GM21360 (cell line): ENCODE data around the gene TEX47.

Experiments used
- ATAC-seq: cut with Tn5 transposase; IDR thresholded peaks from one replicate; pipeline ENCODE4 v1.9.1; 2021; ENCODE audit warnings: mild to moderate bottlenecking, moderate library complexity; ENCODE audit not compliant: unreplicated experiment

Gene TEX47

GRCh38 chr7:88795553-88795952 lies at the start of gene TEX47:
Gene TEX47, minus strand, starts transcription at chr7:88795737. Its CDS starts 795 bp downstream, at chr7:88794942.
- ATAC-seq = no peak

GRCh38 chr7:88845091-88845490 lies 49.6 kb upstream of the TEX47 start:
- ATAC-seq = no peak

- ATAC-seq = no peak
These were observed 46.7 kb upstream of the TEX47 start for GRCh38 chr7:88842201-88842600.

DNA sequence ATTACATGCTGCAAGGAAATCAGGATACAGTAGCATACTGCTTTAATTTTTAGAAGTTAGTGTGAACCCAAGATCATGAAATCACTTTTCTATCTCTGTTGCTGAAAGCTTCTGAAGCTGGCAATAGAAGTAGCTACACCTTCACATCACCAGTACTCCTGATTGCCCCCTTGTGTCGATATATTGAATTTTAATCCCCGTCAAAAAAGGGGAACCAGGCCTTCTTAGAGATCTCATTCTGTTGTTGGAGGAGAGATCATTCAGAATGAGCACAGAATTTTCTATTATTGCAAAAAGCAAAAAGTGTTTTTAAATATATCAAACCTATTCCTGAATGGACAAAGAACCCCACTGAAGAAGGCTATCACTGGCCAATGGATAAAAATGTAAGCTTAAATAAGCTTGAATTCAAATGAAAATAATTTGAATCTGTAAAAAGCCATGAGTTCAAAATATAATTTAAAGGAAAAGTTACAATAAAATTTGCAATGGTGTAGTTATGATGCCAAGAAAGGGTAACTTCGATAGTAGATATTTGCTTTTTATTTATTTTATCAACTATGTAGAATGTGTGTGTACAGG lies 39.7 kb upstream of the TEX47 start:
- ATAC-seq = peak; percentile 93

- ATAC-seq = no peak
These were observed 30.7 kb upstream of the TEX47 start for GRCh38 chr7:88826222-88826621.

DNA sequence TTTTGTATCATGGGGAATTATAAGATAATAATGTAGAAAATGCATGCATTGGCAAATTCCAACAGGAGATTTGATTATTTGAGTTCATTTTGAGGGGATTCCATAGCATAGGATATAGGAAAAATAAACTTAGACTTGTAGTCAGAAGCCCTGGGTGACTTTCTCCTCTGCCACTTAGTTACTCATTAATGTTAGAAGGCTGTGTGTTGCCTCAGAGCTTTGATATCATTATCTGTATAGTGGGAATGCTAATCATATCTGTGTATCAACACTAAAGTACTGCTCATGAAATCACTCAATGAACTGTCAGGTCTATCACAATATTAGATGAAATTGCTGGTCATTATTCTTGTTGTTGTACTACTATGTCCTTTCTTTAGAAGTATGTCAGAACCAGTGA lies 23.0 kb upstream of the TEX47 start:
- no peak for ATAC-seq

DNA sequence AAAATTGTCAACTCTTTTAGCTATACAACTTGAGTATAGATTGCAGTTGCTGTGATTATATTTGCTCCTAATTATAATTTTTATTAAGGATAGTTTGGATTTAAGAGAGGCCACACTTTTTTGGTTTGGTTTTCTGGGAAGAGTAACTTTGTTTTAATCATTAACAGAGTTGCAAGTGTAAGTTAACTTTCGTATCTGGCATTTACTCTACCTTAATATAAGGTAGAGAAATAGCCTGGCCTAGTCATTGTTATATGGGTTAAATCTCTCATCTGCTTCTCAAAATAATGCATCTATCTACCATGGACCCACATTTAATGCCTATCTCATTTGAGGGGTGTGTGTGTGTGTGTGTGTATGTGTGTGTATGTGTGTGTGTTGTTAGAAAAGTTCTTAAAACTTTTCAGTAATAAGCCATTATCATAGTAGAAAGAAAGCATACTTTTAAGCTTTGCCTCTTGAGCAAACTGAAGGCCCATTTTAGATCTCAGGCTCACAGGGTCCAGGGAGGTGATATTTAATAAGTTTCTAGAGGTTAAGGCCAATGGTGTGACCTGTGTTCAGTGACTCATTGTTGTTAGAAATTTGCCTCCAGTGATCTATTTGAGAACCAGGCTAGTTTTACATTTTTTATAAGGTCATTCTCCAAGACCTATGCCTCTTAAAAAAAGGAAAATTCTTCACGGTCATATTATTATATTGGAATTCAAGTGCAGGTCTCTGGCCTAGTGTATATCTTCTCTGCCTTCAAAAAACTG lies 10.9 kb upstream of the TEX47 start:
- ATAC-seq = no peak

DNA sequence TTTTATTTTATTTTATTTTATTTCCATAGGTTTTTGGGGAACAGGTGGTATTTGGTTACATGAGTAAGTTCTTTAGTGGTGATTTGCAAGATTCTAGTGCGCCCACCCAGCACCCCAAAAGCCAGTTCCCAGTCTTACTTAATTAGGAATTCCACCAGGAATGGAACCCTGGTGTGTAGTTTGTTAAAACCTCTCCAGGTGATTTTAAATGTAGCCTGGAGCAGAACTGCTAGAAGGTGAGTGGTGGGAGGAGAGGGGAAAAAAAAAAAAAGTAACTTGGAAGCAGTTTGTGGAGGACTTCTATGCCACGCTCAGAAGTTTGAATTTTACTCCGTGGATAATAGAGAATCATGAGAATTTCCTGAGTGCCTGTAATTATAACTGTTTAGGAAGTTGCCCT lies 5.5 kb upstream of the TEX47 start:
- ATAC-seq = no peak

DNA sequence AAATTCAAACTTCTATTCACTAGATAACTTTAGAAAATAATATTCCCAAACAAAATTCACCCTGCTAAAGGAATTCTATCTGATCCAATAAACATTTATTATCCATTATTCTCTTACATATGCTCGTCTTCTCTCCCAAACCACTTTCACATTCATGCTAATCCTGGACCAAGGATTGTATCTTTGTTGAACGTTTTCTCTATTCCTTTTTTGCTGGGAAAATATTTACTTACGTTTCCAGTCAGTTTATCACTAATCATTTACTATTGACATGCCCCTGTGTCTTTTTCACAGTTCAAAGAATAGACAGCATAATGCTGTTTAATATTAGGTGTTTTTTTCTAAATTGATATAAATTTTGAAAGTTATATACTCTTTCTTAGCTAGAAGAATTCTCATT lies 3.2 kb downstream of the TEX47 start:
- no peak for ATAC-seq

DNA sequence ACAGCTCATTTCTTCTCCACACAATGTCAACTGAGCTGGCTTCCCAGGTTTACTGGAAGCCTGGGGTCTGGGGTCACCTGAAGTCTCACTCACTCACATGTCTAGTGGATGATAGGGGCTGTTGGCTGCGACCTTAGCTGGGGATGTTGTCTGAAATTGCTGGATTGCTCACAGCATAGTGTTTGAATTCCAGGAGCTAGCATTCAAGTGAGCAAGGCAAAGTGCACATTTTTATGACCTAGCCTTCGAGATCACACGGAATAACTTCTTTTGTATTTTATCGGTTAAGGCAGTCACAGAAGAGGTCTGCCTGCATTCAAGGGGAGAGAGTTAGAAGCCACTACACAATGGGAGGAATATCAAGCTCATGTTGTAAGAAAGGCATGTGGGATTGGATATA lies 3.6 kb downstream of the TEX47 start:
- ATAC-seq = no peak

DNA sequence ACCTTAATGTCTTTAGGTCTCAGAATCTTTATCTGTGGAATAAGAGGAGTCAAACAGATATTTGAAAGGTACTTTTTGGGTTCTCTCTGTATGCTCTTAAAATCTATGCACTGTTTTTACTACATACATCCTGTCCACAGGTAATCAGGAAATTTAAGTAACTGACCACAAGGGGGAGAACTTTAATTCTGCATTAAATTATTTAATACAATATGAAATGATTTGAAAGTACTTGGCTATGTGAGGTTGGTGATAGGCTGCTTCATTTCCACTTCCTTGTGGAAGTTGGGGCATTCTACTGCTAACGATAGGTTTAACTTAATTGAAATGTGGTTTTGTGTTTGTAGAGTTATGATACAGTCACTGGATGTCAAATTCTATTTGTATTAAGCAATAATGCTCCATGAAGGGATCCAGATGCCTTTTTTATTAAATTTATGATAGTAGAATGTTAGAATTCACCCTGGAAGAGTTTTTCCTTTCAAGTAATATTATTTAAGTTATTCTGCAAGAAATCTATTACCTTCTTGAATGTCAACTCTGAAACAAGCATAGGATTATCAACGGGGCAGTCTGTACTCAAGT lies 6.0 kb downstream of the TEX47 start:
- ATAC-seq = peak; percentile 54

- no peak for ATAC-seq
These were observed 7.8 kb downstream of the TEX47 start for GRCh38 chr7:88787777-88788176.

- ATAC-seq = no peak
These were observed 19.7 kb downstream of the TEX47 start for GRCh38 chr7:88775838-88776237.

- ATAC-seq = no peak
These were observed 22.8 kb downstream of the TEX47 start for GRCh38 chr7:88772776-88773175.

DNA sequence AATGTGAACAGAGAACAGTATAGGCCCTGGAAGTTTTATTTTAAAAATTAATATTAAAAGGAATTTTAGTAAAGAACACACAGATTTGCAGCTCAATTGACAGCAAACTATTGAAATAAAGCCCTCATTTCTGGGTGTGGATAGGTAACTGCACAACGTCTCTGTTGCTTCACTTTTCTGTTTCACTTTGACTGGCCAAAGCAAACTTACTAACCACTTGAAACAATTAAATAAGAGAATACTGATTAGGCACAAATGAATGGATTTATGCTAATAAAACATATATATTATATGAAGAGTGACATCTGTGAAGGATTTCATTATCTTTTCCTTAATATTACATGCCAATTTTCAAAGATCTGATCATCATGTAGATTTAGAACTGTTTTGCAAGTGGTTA lies 24.1 kb downstream of the TEX47 start:
- peak; percentile 62 for ATAC-seq

DNA sequence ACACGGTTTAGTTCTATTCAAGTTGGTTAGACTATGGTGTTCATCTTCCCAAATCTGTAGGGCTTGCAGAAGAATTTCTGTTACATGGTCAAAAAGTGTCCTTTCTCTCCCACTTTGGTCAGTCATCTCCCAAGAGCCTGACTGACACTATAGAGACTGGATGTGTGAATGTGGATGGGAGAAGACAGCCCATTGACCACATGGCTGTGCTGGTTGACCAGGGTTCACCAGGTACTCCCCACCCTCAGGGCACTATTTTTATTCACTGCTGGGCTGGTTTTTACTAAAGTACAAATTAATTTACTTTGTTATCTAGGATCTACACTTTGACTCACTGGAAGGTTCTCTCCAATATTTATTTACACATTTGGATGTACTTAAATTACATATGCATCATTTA lies 33.8 kb downstream of the TEX47 start:
- no peak for ATAC-seq

- ATAC-seq = no peak
These were observed 35.4 kb downstream of the TEX47 start for GRCh38 chr7:88760136-88760515.

- no peak for ATAC-seq
These were observed 36.1 kb downstream of the TEX47 start, which contains the start of gene ZNF804B for GRCh38 chr7:88759230-88760135. Gene ZNF804B, plus strand, starts transcription at chr7:88759700. Its CDS starts 277 bp downstream, at chr7:88759977.

DNA sequence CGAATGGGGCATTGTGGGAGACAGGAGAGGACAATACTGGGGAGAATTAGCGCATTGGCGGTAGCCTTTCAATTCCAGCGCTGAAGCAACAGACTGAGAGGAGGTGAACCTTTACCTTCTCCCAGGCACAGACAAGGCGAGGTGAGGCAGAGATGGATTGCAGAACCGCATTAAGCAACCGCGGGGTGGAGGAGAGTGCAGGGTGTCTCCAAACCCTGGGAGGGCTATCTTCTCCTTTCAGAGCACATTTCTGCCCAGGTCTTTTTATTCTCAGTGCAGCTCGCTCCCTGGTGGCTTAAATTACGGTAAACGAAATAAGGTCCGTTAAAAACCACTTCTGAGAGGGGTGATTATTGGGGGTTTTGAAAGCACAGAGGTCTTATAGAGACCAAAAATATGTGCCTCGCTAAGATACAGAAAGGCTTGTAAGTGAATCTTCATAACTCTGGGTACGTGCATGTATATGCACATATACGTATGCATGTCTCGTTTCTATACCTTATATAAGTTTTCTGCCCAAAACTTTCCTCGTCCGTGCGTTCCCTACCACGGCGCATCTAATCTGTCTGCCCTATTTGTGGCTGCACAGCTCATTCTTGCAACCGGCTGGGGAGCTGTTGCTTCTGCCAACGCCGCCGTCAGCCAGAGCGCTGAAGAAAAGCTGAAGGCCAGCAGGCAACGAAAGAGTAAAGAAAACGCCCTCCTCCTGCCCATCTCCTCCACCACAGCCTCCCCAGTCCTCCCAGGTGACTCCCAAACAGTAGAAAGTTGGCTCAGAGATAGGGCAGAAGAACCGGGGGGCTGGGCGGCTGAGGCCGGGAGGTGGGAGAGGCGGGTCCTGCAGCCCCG lies 36.9 kb downstream of the TEX47 start:
- no peak for ATAC-seq

- no peak for ATAC-seq
These were observed 38.2 kb downstream of the TEX47 start for GRCh38 chr7:88757371-88757770.
